Measurements from ENCODE around the gene CTIF. TPM values are rescaled to one million over a fixed set of nuclear protein-coding genes. Genes with fewer than 3 reads are reported as not detected.

Gene CTIF
- total RNA-seq, 2 experiments from 2014 or later, result 5.7 to 5.9 TPM

DNA sequence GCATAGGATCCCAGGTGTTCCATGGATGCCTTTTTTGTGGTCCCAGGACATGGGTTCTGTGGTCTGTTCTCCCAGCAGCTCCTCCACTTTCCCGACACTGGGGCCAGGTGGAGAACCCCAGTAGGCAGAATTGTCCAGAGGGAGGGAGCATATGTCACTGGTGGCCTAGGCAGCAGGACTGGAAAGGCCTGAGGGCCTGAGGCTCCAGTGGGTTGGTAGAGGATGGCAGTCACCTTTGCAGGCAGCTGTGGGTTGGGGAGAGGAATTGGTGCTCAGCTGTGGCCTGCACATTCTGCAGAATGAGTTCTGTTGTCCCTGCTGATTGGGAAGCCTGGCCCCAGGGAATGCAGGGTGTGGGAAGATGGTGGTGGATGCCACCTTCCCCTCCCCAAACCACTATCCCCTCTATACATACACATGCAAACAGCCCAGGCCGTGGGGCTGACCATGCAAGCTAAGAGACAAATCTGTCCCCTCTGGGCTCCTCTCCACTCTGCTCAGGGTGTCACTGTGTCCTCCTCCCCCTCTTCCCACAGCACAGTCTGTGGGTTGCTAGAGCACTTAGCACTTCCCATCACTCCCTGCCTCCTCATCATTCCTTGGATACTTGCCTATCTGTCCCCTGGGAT is 11.4 kb downstream of the CTIF start:
- H3K9me3 Mint-ChIP-seq (ENCODE audit: low read depth), result no peaks in the 10 kb centered on the region
- H3K4me1 Mint-ChIP-seq, result peaks cover 5% of the 10 kb centered on the region
- CTCF ChIA-PET, result no interaction called here
- no peak overlapping the region for H3K4me3 Mint-ChIP-seq
- peaks cover 4% of the 10 kb centered on the region for H3K27me3 Mint-ChIP-seq
- DNase-seq, result no peak
- no peaks in the 10 kb centered on the region for H3K36me3 Mint-ChIP-seq
- ATAC-seq, result no peak
- no peak overlapping the region for H3K27ac Mint-ChIP-seq

- Mint-ChIP-seq H3K4me1 (peaks cover 5% of the 10 kb centered on the region), H3K27ac (no peak overlapping the region), H3K9me3 (ENCODE audit: low read depth) (no peaks in the 10 kb centered on the region), H3K36me3 (no peaks in the 10 kb centered on the region), H3K27me3 (no peaks in the 10 kb centered on the region), H3K4me3 (no peak overlapping the region)
- CTCF ChIA-PET, result no interaction called here
- DNase-seq (no peak), ATAC-seq (no peak)
These were observed 12.3 kb downstream of the CTIF start for GRCh38 chr18:48551100-48551499.

- H3K27ac Mint-ChIP-seq, result no peak overlapping the region
- H3K27me3 Mint-ChIP-seq, result no peaks in the 10 kb centered on the region
- ATAC-seq (no peak), DNase-seq (no peak)
- no peak overlapping the region for H3K4me3 Mint-ChIP-seq
- H3K4me1 Mint-ChIP-seq, result peaks cover 5% of the 10 kb centered on the region
- no peaks in the 10 kb centered on the region for H3K9me3 Mint-ChIP-seq (ENCODE audit: low read depth)
- CTCF ChIA-PET, result no interaction called here
- H3K36me3 Mint-ChIP-seq, result no peaks in the 10 kb centered on the region
These were observed 13.3 kb downstream of the CTIF start for GRCh38 chr18:48552130-48552529.

DNA sequence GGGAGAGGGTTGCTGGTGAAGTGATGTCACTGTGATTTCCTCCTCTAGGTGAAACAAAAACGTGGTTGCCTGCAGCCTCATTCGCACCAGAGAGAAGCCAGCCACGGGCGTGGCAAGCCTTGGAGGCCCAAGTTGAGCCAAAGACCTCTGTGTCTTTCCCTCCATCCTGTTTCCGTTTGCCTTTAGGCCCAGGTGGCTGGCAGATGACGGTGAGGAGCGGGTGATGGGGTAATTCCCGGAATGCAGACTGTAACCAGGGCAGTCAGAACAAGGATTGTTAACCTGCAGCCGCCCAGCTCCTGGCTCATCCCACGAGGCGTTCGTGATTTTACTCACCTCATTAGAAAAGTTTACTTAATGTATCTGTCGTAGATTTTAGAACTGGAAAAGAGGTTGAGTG is 14.4 kb downstream of the CTIF start:
- H3K4me3 Mint-ChIP-seq, result no peak overlapping the region
- no peak for ATAC-seq
- peaks cover 5% of the 10 kb centered on the region for H3K4me1 Mint-ChIP-seq
- H3K27ac Mint-ChIP-seq, result no peak overlapping the region
- no peaks in the 10 kb centered on the region for H3K27me3 Mint-ChIP-seq
- no peaks in the 10 kb centered on the region for H3K36me3 Mint-ChIP-seq
- CTCF ChIA-PET, result no interaction called here
- DNase-seq, result no peak
- H3K9me3 Mint-ChIP-seq (ENCODE audit: low read depth), result no peaks in the 10 kb centered on the region

DNA sequence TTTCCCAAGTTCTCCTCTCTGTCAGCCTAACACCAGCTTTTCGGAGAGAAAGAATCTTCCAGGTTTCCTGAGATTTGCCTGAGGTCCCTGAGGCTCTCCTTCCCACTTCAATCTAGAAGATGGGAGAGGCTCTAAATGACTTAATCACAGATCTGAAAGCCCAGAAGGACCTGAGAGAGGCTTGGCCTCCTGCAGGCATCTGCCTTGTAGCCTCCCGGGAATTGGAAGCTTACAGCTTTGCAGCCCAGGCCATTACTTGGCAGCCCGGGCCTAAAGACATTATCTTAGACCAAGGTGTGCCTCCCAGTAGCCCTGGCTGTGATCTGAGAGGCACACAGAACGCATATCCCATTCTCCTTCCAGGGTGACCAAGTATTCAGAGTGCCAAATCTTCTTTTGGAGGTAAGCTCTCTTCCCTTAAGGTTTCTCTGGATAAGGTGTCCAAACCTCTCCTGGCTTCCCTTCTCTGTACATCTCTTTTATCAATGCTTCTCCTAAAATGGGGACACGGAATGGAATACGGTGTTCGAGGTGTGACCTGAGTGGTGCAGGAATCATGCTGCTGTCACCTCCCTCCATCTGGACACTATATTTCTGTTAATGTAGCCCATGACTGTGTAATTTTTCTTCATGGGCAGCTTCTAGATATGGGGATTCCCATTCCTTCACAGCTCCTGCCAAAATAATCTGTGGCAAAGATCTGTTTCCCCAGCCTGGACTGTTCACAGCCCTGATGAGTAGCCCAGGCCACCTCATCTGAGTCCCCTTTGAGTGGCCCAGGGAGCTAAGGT is 16.0 kb downstream of the CTIF start:
- no peak for ATAC-seq
- H3K9me3 Mint-ChIP-seq (ENCODE audit: low read depth), result no peaks in the 10 kb centered on the region
- no peak overlapping the region for H3K4me3 Mint-ChIP-seq
- peaks cover 3% of the 10 kb centered on the region for H3K27me3 Mint-ChIP-seq
- no peak overlapping the region for H3K27ac Mint-ChIP-seq
- no peaks in the 10 kb centered on the region for H3K36me3 Mint-ChIP-seq
- CTCF ChIA-PET, result interaction anchor here (1.0 to 1.5 kb wide), 2 partner anchors 24 to 110 kb away, joined by 3 read pairs; no protein-coding TSS in a partner anchor
- peaks cover 5% of the 10 kb centered on the region for H3K4me1 Mint-ChIP-seq
- DNase-seq, result no peak

DNA sequence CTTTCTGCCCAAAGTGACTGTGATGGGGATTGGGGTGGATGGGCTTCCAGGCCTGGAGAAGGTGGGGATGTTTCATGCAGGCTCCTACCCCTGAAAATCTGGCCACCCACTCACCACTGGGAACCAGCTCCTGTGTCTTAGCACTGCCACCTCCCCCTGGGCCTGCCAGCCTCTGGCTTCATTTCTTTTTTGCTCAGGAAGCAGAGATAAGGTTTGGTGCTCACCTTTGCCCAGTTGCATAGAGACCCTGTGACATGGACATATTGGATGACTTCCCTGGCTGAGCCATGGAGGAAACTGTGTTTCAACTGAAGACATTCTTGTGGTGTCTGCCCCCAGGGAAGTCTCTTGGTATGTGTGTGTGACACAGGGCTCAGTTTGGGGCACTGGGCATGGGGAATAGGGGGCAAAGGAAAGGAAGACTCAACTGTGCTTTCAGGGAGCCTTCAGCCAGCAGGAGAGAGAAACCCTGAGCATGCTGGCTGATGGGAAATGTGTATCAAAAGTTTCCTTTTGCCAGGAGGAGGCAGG is 16.7 kb downstream of the CTIF start:
- ATAC-seq (no peak), DNase-seq (no peak)
- CTCF ChIA-PET, result interaction anchor here (1.0 to 1.5 kb wide), 2 partner anchors 25 to 109 kb away, joined by 3 read pairs; no protein-coding TSS in a partner anchor
- Mint-ChIP-seq H3K4me3 (no peak overlapping the region), H3K4me1 (peaks cover 5% of the 10 kb centered on the region), H3K27ac (no peak overlapping the region), H3K36me3 (no peaks in the 10 kb centered on the region), H3K27me3 (peaks cover 3% of the 10 kb centered on the region), H3K9me3 (ENCODE audit: low read depth) (no peaks in the 10 kb centered on the region)

DNA sequence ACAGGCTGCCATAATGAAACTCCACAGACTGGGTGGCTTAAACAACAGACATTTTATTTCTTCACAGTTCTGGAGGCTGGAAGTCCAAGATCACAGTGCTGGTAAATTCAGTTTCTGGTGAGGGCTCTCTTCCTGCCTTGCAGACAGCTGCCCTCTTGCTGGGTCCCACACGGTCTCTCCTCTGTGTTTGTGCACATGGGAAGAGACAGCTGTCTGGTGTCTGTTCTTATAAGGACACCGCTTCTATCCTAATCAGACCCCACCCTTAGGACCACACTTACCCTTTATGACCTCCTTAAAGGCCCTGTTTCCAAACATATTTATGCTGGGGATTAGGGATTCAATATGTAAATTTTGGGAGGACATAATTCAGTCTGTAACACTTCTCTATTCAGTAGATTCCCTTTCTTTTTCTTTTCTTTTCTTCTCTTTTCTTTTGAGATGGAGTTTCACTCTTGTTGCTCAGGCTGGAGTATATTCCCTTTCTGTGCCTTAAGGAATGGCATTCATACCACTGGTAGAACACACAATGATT is 18.9 kb downstream of the CTIF start:
- no peak for DNase-seq
- peaks cover 3% of the 10 kb centered on the region for H3K27me3 Mint-ChIP-seq
- H3K4me3 Mint-ChIP-seq, result no peak overlapping the region
- no peak for ATAC-seq
- H3K9me3 Mint-ChIP-seq (ENCODE audit: low read depth), result no peaks in the 10 kb centered on the region
- H3K36me3 Mint-ChIP-seq, result no peaks in the 10 kb centered on the region
- peaks cover 5% of the 10 kb centered on the region for H3K4me1 Mint-ChIP-seq
- no peak overlapping the region for H3K27ac Mint-ChIP-seq
- CTCF ChIA-PET, result no interaction called here

DNA sequence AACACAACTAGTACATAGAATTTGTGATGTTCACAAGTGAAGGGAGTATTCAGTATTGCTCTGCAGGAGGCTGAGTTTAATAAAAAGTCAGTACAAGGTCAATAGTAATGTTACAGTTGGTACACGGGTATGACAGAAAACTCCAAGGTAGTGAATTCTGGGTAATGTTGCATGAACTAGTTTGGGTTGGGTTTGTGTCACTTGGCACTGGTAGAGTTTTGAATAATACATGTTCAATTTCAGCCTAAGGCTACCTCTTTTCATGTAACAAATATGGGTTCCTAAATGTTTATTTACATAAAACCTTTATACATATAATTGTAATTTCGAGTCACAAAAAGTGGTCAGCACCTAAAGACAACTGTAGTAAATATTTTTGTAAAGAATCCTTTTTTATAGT is 19.4 kb downstream of the CTIF start:
- ATAC-seq (no peak), DNase-seq (no peak)
- Mint-ChIP-seq H3K4me1 (peaks cover 1% of the 10 kb centered on the region), H3K27ac (no peak overlapping the region), H3K27me3 (peaks cover 3% of the 10 kb centered on the region), H3K9me3 (ENCODE audit: low read depth) (no peaks in the 10 kb centered on the region), H3K36me3 (no peaks in the 10 kb centered on the region), H3K4me3 (no peak overlapping the region)
- CTCF ChIA-PET, result no interaction called here

DNA sequence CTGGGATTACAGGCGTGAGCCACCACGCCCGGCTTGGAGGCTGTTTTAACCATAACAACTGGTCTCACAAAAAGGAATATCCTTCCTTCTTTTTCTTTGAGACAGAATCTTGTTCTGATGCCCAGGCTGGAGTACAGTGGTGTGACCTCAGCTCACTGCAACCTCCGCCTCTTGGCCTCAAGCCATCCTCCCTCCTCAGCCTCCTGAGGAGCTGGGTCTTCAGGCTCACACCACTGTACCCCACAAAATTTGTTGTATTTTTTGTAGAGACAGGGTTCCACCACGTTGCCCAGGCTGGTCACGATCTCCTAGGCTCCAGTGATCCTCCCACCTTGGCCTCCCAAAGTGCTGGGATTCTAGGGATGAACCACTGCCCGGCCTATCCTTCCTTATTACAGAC is 21.7 kb downstream of the CTIF start:
- no peak for ATAC-seq
- Mint-ChIP-seq H3K9me3 (ENCODE audit: low read depth) (no peaks in the 10 kb centered on the region), H3K4me1 (peaks cover 4% of the 10 kb centered on the region), H3K36me3 (no peaks in the 10 kb centered on the region), H3K27ac (no peak overlapping the region), H3K4me3 (no peak overlapping the region), H3K27me3 (peaks cover 3% of the 10 kb centered on the region)
- DNase-seq, result no peak
- CTCF ChIA-PET, result interaction anchor here (0.9 kb wide), 1 partner anchor 85 kb away, joined by 3 read pairs; no protein-coding TSS in a partner anchor

DNA sequence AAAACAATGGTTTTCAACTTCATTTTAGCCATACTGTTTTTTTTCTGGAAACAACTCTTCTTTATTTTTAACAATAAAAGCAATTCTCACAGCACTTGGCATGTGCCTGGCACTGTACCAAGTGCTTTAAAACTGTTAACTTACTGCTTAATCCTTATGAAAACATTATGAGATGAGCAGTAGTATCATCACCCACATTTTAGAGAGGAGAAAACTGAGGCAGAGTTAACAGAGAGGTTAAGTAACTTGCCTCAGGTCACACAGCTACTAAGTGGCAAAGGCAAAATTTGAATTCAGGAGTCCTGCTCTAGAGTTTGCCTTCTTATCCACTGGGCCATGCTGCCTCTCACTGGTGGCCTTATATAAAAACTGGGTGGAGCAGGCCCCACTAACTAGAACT is 23.2 kb downstream of the CTIF start:
- CTCF ChIA-PET, result no interaction called here
- Mint-ChIP-seq H3K4me1 (peaks cover 4% of the 10 kb centered on the region), H3K27me3 (peaks cover 3% of the 10 kb centered on the region), H3K27ac (no peak overlapping the region), H3K9me3 (ENCODE audit: low read depth) (no peaks in the 10 kb centered on the region), H3K4me3 (no peak overlapping the region), H3K36me3 (no peaks in the 10 kb centered on the region)
- ATAC-seq, result no peak
- DNase-seq, result no peak

- peaks cover 4% of the 10 kb centered on the region for H3K4me1 Mint-ChIP-seq
- DNase-seq (no peak), ATAC-seq (no peak)
- H3K9me3 Mint-ChIP-seq (ENCODE audit: low read depth), result no peaks in the 10 kb centered on the region
- H3K4me3 Mint-ChIP-seq, result no peak overlapping the region
- H3K27ac Mint-ChIP-seq, result no peak overlapping the region
- no peaks in the 10 kb centered on the region for H3K36me3 Mint-ChIP-seq
- CTCF ChIA-PET, result no interaction called here
- H3K27me3 Mint-ChIP-seq, result peaks cover 3% of the 10 kb centered on the region
These were observed 24.2 kb downstream of the CTIF start for GRCh38 chr18:48563027-48563426.

DNA sequence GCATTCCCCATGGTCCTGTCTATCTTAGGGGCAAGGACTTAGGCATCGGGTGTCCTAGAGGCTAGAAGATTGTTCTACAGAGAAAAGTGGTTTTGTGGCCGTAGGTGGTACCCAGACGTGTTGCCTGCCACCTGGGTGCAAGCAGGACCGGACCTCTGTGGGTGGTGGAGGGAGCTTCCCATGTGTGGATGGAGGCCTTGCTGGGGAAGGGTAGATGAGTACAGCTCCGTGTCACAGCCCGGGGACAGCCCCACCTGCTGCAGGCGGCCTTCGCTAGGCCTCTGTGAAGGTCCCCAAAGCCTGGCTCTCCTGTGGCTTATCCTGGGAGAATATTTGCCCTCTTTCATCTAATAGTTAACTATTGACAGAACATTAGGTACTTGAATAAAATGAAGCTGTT is 25.3 kb downstream of the CTIF start:
- Mint-ChIP-seq H3K27ac (no peak overlapping the region), H3K27me3 (peaks cover 3% of the 10 kb centered on the region), H3K9me3 (ENCODE audit: low read depth) (no peaks in the 10 kb centered on the region), H3K36me3 (peaks cover 1% of the 10 kb centered on the region), H3K4me3 (no peak overlapping the region), H3K4me1 (peaks cover 4% of the 10 kb centered on the region)
- CTCF ChIA-PET, result no interaction called here
- no peak for DNase-seq
- ATAC-seq, result no peak

- H3K4me3 Mint-ChIP-seq, result no peak overlapping the region
- CTCF ChIA-PET, result no interaction called here
- ATAC-seq (no peak), DNase-seq (no peak)
- H3K9me3 Mint-ChIP-seq (ENCODE audit: low read depth), result no peaks in the 10 kb centered on the region
- H3K4me1 Mint-ChIP-seq, result peaks cover 4% of the 10 kb centered on the region
- peaks cover 1% of the 10 kb centered on the region for H3K36me3 Mint-ChIP-seq
- H3K27me3 Mint-ChIP-seq, result no peaks in the 10 kb centered on the region
- H3K27ac Mint-ChIP-seq, result no peak overlapping the region
These were observed 26.3 kb downstream of the CTIF start for GRCh38 chr18:48565105-48565504.

DNA sequence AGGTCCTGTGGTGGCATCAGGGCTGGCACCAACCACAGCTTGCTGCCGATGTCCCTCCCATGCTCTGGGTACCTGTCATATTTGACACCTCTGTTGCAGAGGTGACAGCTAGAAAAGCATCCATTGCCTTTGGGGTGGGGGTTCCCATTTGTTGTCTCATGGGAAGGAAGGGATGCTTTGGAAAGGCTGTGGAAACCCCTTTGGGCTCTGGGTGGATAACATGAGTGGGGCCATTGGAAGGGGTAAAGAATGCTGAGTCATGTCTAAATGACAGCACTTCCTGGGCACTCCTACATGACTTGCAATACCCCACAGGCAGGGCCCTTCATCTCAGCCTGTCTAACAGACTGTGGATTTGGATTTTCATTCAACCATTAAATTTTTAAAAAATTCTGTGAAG is 27.8 kb downstream of the CTIF start:
- H3K4me3 Mint-ChIP-seq, result no peak overlapping the region
- ATAC-seq (no peak), DNase-seq (no peak)
- peaks cover 4% of the 10 kb centered on the region for H3K4me1 Mint-ChIP-seq
- no peaks in the 10 kb centered on the region for H3K27me3 Mint-ChIP-seq
- no peaks in the 10 kb centered on the region for H3K9me3 Mint-ChIP-seq (ENCODE audit: low read depth)
- no peak overlapping the region for H3K27ac Mint-ChIP-seq
- CTCF ChIA-PET, result no interaction called here
- H3K36me3 Mint-ChIP-seq, result peaks cover 1% of the 10 kb centered on the region
